Activated effector memory CD4-positive, alpha-beta T cell treated with Interleukin-2 at 50 U/mL for 16 hours (primary cell): ENCODE data around the gene GJA4.
"Not testable (repeated sequence)": the region's sequence is repeated elsewhere in the genome, so short reads cannot be mapped to it uniquely, and the experiment has no call there.

Experiments
- DNase-seq: peaks from one replicate; pipeline ENCODE4 v3.0.0-alpha.2; 2020

Gene GJA4

DNA sequence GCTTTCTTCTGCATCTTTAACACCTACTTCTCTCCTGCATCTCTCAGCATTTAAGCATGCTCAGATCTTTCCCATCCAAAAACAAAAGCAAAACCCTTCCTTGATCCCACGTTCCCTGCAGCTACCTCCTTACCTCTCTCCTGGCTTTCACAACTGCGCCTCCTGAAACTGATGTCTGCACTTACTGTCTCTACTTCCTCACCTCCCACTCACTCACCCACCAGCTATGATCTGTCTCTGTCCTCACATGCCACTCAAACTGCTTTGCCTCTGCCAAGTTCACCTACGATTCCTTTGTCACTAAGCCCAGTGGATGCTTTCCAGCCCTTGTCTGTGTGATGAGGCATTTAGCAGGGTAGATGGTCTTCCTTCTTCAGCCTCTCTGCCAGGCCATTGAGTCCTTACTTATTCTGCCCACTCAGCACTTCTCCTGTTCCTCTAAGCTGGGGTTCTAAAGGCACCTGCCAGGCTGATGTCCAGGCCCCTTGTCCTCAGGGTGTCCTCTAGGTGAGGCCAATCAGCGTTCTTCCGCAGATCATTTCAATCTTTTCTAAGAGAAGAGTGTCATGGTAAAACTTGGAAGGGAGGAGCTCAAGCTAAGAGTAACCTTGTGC is 21.8 kb upstream of the GJA4 start:
- no peak for DNase-seq

DNA sequence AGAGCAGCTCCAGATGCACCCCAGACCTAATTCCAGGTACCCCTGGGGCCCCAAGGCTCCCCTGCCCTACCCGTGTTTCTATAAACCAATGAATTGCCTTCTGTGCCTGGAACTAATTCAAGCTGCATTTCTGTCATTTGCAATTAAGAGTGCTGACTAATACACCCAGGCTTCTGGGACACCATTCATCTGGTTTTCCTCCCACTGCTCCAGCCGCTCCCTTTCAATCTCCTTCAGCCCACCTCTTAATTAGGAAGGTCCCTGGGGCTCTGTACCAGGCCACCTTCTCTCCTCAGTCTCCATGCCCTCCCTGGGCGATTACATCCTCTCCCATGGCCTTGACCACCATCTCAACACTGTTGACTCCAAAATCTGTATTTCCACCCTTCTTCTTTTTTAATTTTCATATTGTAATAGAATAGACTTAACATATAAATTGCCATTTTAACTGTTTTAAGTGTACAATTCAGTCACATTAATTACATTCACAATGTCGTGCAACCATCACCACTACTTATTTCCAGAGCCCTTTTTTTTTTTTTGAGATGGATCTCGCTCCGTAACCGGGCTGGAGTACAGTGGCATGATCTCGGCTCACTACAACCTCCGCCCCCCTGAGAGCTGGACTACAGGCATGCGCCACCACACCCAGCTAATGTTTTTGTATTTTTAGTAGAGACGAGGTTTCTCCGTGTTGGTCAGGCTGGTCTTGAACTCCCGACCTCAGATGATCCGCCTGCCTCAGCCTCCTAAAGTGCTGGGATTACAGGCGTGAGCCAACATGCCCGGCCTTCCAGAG is 21.0 kb upstream of the GJA4 start:
- no peak for DNase-seq

DNA sequence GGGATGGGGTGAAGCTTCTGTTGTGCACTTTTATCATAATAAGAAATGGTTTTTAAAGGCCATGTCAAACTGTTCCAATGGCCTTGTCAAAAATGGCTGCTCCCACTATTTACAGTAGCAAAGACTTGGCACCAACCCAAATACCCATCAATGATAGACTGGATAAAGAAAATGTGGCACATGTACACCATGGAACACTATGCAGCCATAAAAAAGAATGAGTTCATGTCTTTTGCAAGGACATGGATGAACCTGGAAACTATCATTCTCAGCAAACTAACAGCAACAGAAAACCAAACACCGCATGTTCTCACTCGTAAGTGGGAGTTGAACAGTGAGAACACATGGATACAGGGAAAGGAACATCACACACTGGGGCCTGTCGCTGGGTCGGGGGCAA is 19.7 kb upstream of the GJA4 start:
- not testable (repeated sequence) for DNase-seq

DNA sequence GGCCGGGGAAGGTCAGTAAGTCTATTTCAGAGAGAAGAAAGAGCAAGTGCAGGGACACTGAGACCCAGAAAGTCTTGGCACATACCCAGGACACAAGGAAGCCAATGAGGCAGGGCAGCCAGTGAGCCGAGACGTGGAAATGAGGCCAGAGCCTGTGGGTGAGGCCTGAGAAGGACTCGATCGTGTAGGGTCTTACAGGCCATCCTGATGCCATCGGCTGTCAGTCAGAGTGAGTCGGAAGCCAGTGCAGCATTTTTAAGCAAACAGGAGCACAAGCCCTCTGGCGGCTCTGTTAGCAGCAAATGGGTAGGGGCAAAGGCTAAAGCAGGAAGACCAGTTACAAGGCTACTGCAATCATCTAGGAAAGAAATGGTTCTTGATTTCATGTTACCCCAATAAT is 17.8 kb upstream of the GJA4 start:
- DNase-seq: no peak

DNA sequence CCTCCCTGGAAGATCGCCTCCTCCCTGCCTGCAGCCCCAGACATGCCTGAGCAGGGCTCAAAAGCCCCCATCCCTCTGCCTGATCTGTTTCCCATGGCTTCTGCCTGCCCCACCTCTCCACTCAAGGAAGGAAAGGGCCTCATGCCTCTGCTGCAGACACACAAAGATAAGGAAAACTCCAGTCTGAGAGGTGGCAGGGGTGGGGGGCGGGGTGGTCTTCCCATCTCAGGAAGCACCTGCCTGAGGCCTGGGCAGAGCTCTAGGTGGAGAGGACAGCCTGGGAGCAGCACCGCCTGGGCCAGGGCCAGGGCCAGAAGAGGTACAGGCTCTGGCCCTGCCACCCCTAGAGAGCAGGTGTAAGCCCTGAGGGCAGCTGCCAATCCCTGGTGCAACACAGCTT is 15.9 kb upstream of the GJA4 start:
- no peak for DNase-seq

- no peak for DNase-seq
Observed at GRCh38 chr1:34777519-34778321, 15.1 kb upstream of the GJA4 start.

DNA sequence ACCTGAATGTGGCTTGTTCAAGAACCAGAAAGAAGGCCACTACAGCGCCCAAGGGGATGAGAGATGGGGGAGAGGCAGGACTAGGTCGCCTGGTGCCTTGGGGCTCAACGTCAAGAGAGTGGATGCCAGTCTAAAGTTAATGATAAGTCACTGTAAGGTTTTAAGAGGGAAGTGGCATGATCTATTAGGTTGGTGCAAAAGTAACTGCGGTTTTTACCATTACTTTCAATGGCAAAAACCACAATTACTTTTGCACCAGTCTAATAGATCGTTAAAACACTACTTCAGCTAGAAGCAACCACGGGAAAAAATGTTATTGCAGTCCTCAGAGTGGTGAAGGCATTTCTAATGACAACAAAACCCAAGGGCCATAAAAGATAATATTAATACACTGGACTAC is 14.4 kb upstream of the GJA4 start:
- DNase-seq: no peak

DNA sequence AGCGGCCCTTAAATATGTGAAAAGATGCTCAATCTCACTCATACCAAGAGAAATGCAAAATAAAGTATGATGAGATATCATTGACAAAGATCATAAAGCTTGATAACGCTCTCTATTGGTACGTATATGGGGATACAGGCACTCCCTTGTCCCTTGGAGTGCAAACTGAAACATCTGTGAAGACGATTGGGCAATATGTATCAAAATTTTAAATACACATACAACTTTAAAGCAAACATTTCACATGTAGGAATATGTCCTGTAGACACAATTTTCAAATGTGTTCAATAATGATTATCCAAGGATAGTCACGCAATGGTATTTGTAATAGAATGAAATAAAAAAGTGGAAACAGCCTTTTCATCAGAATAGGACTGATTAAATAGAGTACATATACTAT is 13.8 kb upstream of the GJA4 start:
- no peak for DNase-seq

DNA sequence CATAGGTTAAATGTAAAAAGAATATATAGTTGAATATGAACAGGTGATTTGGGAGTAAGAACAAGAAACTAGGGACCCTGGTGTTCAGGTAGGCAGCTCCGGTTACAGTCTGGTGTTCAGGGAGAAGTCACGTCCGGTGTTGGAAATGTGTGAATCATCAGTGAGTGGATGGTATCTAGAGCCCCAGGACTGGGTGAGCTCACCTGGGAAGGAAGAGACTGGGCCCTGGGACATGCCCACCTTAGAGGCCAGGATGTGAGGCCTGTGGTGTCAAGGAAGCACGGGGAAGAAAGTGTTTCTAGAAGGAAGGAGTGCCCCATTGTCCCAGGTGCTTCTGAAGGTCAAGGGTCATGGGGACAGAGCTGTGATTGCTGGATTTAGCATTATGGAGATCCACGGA is 13.3 kb upstream of the GJA4 start:
- no peak for DNase-seq

GRCh38 chr1:34779962-34780361 is 12.8 kb upstream of the GJA4 start:
- no peak for DNase-seq

DNA sequence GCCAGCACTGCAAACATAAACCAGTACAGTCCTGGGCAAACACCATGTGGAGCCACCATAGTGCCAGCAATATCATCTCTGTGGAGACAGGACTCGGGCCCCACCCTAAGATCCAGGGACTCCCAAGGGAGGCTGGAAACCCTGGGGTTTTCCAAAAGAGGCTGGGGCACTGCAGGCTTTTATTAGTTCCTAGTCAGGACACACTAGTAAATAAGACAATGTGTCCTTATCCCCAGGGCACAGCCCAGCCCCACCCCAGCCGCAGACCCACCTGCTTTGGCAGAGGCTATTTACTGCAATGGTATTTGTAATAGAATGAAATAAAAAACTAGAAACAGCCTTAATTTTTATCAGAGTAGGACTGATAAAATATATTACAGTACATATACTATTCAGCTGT is 12.3 kb upstream of the GJA4 start:
- DNase-seq: no peak

GRCh38 chr1:34781071-34781843 is 11.5 kb upstream of the GJA4 start, which contains the start of gene GJB3:
Gene GJB3, plus strand, starts transcription at chr1:34781214. Its CDS starts 3,549 bp downstream, at chr1:34784763.
- DNase-seq: no peak

GRCh38 chr1:34781844-34782391 is 10.9 kb upstream of the GJA4 start:
- DNase-seq: no peak

- no peak for DNase-seq
Observed at GRCh38 chr1:34784751-34785221, 8.0 kb upstream of the GJA4 start.

GRCh38 chr1:34785231-34785874 is 7.4 kb upstream of the GJA4 start:
- no peak for DNase-seq

DNA sequence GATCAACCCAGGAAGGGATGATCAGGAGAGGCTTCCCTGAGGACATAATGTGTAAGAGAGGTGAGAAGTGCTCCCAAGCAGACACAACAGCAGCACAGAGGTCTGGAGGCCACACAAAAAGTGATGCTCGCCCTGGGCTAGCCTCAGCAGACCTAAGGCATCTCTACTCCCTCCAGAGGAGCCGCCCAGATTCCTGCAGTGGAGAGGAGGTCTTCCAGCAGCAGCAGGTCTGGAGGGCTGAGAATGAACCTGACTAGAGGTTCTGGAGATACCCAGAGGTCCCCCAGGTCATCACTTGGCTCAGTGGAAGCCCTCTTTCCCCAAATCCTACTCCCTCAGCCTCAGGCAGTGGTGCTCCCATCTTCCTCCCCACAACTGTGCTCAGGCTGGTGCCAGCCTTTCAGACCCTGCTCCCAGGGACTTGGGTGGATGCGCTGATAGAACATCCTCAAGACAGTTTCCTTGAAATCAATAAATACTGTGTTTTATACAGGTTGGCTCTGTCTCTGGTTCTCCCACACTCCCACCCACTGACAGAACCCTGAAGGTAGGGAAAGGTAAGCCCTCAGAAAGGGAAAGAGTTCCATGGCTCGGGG is 6.8 kb upstream of the GJA4 start:
- DNase-seq: no peak

DNA sequence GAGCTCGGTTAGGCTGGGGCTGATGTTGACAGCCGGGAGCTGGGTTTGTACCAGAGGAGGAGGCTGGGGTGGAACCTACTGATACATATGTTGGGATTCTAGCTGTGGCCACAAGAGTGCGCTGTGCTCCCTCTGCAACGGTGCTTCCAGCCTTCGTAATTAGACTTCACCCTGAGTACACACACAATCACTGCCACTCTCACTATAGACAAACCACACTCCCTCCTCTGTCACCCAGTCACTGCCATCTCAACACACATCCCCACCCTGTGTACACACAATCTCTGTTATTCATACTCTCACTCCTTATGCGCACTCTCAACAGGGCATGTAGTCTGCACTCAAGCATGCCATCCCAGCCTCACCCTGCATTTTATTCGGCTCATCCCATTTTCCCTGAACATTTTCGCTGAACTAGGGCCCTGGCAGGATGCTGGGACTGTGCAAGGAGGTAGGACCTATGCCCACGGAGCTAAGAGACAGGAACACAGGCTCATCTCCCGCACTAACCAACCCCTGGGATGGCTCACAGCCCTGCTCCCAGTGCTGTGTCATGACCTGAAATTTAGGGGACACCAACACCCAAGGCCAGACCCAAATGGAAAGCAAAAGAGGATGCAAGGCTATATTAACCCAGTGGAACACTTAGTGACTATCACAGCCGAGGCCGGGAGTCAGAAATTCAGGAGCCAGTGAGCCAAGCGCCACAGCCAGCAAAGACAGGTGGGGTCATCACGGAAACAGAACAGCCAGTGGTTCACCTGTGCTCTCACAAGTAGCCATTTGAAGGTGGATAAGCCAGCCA is 6.1 kb upstream of the GJA4 start:
- DNase-seq: peak; percentile 29

GRCh38 chr1:34787461-34788420 is 5.1 kb upstream of the GJA4 start:
- DNase-seq: no peak

DNA sequence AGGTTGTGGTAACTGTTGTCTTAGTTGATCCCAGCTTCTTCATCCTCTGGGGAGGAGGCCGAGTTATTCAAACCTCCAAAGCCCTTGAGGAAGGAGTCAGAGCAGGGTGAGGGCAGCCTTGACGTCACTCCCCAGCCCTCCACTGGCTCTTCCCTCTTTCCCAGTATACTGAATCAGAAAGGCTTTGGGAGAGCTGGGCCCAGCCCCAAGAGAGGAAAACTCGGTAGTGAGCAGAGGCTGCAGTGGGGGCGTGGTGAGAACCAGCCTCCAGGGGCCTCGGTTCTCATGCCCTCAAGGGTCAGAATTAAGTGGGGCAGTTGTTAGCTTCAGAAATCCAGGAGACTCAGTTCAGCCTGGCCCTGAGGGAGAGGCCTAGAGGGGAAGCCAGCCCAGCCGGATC is 1.8 kb upstream of the GJA4 start:
- DNase-seq: no peak

- no peak for DNase-seq
Observed at GRCh38 chr1:34792424-34792823, 375 bp upstream of the GJA4 start.
